ENCODE results near the gene SKIC2. TPM values are rescaled to one million over a fixed set of nuclear protein-coding genes. Genes with fewer than 3 reads are reported as not detected.

Gene SKIC2
- total and polyA plus RNA-seq, 11 donors: 24.5 to 51.8 (median 35.1) TPM

- Histone ChIP-seq H3K27ac (no peak overlapping the region), H3K4me3 (no peak overlapping the region), H3K27me3 (peaks cover 0 to 3% (median 0%) of the 10 kb centered on the region in 9 donors), H3K36me3 (peaks cover 0 to 36% (median 26%) of the 10 kb centered on the region in 9 donors), H3K9me3 (no peaks in the 10 kb centered on the region), H3K4me1 (peaks cover 0 to 17% (median 0%) of the 10 kb centered on the region in 12 donors)
- intact Hi-C loops (cut with DNase I): loop anchor here in 1 of 10 donors (5.0 kb wide), 1 partner anchor 42 kb away; no protein-coding TSS in a partner anchor
- ATAC-seq: no peak
- TF ChIP-seq, protein P1, sequence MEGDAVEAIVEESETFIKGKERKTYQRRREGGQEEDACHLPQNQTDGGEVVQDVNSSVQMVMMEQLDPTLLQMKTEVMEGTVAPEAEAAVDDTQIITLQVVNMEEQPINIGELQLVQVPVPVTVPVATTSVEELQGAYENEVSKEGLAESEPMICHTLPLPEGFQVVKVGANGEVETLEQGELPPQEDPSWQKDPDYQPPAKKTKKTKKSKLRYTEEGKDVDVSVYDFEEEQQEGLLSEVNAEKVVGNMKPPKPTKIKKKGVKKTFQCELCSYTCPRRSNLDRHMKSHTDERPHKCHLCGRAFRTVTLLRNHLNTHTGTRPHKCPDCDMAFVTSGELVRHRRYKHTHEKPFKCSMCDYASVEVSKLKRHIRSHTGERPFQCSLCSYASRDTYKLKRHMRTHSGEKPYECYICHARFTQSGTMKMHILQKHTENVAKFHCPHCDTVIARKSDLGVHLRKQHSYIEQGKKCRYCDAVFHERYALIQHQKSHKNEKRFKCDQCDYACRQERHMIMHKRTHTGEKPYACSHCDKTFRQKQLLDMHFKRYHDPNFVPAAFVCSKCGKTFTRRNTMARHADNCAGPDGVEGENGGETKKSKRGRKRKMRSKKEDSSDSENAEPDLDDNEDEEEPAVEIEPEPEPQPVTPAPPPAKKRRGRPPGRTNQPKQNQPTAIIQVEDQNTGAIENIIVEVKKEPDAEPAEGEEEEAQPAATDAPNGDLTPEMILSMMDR (IDR thresholded peaks at IDR 0.05): no peak
- TF ChIP-seq POLR2A (IDR thresholded peaks at IDR 0.05): no peak
- WGBS, 4 donors: 84 to 89% (median 86%) methylated on average over 4 to 6 of the region's 6 CpGs
- no peak for DNase-seq
Measured at GRCh38 chr6:31948753-31949413, 10.1 kb upstream of the SKIC2 start.

- DNase-seq (no peak), ATAC-seq (no peak)
- no peaks in the 10 kb centered on the region for H3K27me3 ChIP-seq
- TF ChIP-seq, protein P1 (IDR thresholded peaks at IDR 0.05): no peak
- no peak for TF ChIP-seq POLR2A (IDR thresholded peaks at IDR 0.05)
- intact Hi-C loops (cut with DNase I): loop anchor here (5.0 to 10.0 kb wide), 7 partner anchors 43 to 405 kb away; partner anchors contain the start of genes LY6G5C (in 7 of the 10), ZBTB12 (in 5 of the 10), ATP6V1G2 (in 3 of the 10) and DDX39B (in 3 of the 10)
- no peak overlapping the region for H3K27ac ChIP-seq
- WGBS, 4 donors: 77 to 86% (median 81%) methylated on average over 7 of the region's 7 CpGs
- H3K4me3 ChIP-seq: no peak overlapping the region
- H3K9me3 ChIP-seq: no peaks in the 10 kb centered on the region
- H3K36me3 ChIP-seq: peaks cover 0 to 47% (median 38%) of the 10 kb centered on the region in 9 donors
- peaks cover 0 to 15% (median 0%) of the 10 kb centered on the region in 12 donors for H3K4me1 ChIP-seq
Measured at GRCh38 chr6:31949926-31950548, 8.9 kb upstream of the SKIC2 start.

DNA sequence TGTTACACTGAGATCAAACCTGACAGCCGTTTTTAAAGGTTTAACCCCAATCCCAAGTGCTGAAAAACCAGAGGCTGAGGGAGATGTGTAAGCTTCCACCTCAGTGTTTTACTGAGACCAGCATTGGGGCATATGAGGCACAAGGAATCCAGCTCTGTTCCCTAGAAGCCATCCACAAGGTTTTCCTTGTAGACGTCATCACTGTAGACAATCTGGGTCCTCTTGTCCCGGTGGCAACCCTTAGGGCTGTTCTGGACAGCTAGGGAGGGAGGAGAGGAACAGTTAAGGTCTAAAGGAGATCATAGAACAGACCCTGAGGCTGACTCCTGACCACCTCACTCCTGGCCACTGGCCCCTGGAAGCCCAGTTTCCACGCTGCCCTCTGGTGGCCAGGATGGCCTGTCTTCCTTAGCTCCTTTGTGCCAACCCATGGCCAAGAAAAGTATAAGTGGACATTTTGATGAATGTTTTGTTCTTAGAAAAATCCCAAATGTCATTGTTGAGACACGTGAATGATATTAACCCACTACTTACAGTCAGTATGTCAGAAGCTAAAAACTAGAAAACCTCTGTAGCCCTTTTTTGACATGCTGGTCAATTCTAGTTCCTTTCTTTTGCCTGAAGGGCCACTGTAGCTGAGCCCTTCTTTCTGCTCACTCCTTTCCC lies 6.7 kb upstream of the SKIC2 start:
- peak in 4 of 5 donors; percentile 49 to 73 (median 61) for DNase-seq
- no peak overlapping the region for H3K4me3 ChIP-seq
- no peaks in the 10 kb centered on the region for H3K9me3 ChIP-seq
- peaks cover 0 to 3% (median 0%) of the 10 kb centered on the region in 12 donors for H3K4me1 ChIP-seq
- no peaks in the 10 kb centered on the region for H3K27me3 ChIP-seq
- TF ChIP-seq, protein P1 (IDR thresholded peaks at IDR 0.05): peak; percentile 55 to 79 (median 70)
- no peak for TF ChIP-seq POLR2A (IDR thresholded peaks at IDR 0.05)
- WGBS, 4 donors: 50 to 67% (median 58%) methylated on average over 5 of the region's 5 CpGs
- H3K27ac ChIP-seq: peak overlapping the region in 2 of 12 donors; percentile 19 to 21
- ATAC-seq: peak in 3 of 4 donors; percentile 40 to 68 (median 66)
- peaks cover 0 to 70% (median 60%) of the 10 kb centered on the region in 9 donors for H3K36me3 ChIP-seq
- intact Hi-C loops (cut with DNase I): loop anchor here (1.0 to 10.0 kb wide), 8 partner anchors 47 to 407 kb away; partner anchors contain the start of genes LY6G5C (in 9 of the 10), ZBTB12 (in 5 of the 10), ATP6V1G2 (in 3 of the 10) and DDX39B (in 3 of the 10)
